22Rv1 (cell line): Measurements from ENCODE around the gene UPK2.
"Not testable (repeated sequence)": the region's sequence is repeated elsewhere in the genome, so short reads cannot be mapped to it uniquely, and the experiment has no call there.

ENCODE experiments used
- H3K27ac ChIP-seq: fragments of 450-650 bp; 2 replicates; pipeline ENCODE4 v1.5.1; 2017
- ZFX ChIP-seq: fragments of 450-650 bp; IDR thresholded peaks from 2 replicates; pipeline ENCODE4 v1.6.1; 2017; ENCODE audit warnings: antibody characterized with exemption, borderline replicate concordance
- TF ChIP-seq, protein P1 (sequence below): fragments of 450-650 bp; IDR thresholded peaks from 2 replicates; pipeline ENCODE4 v1.5.1; 2017; ENCODE audit warnings: mild to moderate bottlenecking

Gene UPK2

DNA sequence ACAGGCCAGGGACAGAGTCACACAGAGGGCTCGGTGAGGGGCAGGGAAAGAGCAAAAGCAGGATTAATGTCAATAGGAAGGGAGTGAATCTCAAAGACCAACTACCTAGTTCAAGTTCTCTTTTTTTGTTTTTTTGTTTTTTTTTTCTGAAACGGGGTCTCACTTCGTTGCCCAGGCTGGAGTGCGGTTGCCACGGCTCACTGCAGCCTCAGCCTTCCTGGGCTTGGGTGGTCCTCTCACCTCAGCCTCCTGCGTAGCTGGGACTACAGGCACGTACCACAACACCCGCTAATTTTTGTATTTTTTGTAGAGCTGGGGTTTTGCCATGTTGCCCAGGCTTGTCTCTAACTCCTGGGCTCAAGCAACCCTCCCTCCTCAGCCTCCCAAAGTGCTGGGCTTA, 20.7 kb upstream of the UPK2 start:
- no peak overlapping the region for H3K27ac ChIP-seq
- TF ChIP-seq, protein P1, sequence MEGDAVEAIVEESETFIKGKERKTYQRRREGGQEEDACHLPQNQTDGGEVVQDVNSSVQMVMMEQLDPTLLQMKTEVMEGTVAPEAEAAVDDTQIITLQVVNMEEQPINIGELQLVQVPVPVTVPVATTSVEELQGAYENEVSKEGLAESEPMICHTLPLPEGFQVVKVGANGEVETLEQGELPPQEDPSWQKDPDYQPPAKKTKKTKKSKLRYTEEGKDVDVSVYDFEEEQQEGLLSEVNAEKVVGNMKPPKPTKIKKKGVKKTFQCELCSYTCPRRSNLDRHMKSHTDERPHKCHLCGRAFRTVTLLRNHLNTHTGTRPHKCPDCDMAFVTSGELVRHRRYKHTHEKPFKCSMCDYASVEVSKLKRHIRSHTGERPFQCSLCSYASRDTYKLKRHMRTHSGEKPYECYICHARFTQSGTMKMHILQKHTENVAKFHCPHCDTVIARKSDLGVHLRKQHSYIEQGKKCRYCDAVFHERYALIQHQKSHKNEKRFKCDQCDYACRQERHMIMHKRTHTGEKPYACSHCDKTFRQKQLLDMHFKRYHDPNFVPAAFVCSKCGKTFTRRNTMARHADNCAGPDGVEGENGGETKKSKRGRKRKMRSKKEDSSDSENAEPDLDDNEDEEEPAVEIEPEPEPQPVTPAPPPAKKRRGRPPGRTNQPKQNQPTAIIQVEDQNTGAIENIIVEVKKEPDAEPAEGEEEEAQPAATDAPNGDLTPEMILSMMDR = no peak
- TF ChIP-seq ZFX = no peak

- no peak overlapping the region for H3K27ac ChIP-seq
- TF ChIP-seq, protein P1 = no peak
- no peak for TF ChIP-seq ZFX
These were observed 17.4 kb upstream of the UPK2 start for GRCh38 chr11:118938491-118939403.

DNA sequence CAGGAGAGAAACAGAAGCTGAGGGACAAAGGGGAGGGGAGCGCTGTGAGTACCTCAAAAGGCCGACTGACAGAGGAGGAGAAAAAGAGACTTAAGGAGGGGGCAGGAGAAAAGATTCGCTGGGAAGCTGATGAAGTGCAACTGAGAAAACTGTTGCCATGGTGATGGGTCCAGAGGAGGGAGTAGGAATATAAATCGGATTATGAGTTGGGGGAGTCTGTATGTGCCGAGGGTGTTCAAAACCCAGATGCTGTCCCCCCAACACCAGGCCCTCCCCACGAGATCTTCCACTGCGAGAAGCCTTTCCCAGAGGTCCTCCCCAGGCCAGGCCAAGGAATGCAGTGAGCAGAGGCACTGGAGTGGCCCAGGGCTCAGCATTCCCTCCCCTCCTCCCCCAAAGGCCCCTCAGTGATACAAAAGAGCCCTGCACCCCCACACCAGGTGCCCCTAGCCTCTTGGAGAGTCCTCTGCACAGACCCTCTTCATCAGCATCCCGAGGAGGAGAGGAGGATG, 16.6 kb upstream of the UPK2 start:
- no peak overlapping the region for H3K27ac ChIP-seq
- TF ChIP-seq, protein P1 = no peak
- no peak for TF ChIP-seq ZFX

DNA sequence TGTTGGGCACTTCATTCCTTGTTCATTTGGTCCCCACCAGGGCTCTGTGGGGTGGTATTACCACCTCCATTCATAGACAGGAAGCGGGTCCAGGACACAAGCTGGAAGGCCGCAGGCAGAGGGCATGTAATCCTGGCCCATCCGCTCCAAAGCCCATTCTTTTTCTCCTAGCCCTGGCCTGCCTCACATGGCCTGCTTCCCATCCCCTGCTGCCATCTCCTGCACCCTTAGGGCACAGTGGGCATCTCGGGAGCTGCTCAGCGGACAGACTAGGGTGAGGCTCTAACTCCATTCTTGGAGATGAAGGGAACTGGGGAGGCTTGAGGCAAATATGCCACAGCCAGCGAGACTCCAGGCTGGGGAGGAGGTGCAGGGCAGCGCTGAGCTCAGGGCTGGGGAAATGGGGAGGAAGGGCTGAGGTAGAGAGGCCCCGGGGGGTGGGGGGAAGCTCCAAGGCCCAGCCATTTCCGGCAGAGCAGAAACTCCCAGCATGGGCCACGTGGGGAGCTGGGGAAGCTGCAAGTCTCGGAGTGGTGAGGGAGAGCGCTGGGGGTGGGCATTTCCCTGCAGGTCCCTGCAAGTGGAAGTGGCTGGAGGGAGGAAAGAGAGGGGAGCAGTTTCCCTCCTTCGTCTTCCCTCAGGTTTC, 16.0 kb upstream of the UPK2 start:
- no peak overlapping the region for H3K27ac ChIP-seq
- no peak for TF ChIP-seq ZFX
- TF ChIP-seq, protein P1 = no peak

DNA sequence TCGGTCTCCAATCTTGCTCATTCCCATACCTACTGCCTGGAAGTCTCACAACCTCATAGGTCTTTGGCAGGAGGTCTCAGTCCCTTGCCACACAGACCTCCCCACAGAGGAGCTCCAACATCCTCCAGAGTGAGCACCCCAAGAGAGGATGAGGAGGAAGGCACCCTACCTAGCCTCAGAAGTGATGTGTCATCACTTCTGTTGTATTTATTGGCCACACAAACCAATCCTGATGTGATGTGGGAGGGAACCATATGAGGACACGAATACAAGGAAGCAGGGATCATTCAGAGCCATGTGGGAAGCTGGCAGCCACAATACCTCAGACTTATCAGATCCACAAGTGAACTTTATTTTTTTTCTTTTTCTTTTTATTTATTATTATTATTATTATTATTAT, 9.0 kb upstream of the UPK2 start:
- TF ChIP-seq, protein P1 = no peak
- TF ChIP-seq ZFX = no peak
- H3K27ac ChIP-seq = no peak overlapping the region

DNA sequence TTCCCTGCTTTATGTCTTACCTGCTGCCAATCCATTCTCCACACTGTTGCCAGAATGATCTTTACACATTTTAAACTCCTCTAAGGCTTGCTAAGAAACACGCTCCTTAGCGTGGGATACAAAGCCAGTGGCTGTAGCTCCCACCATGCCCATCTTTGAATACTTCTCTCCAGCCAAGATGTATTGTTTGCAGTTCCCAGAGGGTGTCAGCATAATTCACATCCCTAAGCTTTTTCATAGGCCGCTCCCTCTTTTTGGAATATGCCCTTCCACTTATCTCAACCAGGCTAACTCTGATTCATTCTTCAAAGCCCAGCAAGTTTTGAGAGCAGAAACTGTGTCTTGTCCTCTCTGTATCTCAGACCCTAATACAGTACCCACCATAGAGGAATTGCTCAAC, 8.1 kb upstream of the UPK2 start:
- no peak overlapping the region for H3K27ac ChIP-seq
- TF ChIP-seq, protein P1 = no peak
- no peak for TF ChIP-seq ZFX

DNA sequence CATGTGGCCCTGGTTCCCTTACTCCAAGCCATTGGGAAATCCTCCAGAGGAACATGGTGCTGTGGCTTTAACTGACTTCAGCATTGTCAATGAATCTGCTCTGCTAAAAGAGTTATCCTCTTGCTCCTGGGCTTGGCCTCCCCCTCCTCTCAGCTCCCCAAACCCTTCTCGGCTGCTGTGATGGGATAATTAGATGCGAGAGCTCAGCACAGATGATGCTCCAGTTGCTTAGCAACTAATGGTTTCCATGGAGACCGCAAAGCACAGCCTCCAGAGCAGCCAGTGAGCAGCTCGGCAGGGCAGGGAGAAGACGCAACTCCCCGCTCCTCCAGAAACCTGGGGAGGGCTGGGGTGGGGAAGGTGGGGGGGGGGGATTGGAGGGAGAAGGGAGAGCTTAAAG, 2.8 kb upstream of the UPK2 start:
- TF ChIP-seq, protein P1 = no peak
- TF ChIP-seq ZFX = no peak
- H3K27ac ChIP-seq = no peak overlapping the region

DNA sequence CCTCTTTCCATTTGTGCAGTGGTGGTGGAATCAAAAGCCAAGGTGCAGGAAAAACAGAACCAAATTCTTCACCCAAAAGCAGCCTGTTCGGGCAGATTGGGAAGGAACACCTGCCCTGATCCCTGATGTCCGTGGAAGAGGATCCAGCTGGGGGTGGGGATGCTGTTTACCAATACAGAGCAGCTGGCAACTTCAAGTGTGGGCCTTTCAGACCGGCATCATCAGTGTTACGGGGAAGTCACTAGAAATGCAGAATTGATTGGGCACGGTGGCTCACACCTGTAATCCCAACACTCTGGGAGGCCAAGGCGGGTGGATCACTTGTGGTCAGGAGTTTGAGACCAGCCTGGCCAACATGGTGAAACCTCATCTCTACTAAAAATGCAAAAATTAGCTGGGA, 2.1 kb upstream of the UPK2 start:
- H3K27ac ChIP-seq = not testable (repeated sequence)
